Prostate gland (tissue), 2 donors: ENCODE data around the gene PLCB4.

Experiments used
- POLR2A ChIP-seq: fragments of 450-650 bp; IDR thresholded peaks from one replicate; pipeline ENCODE4 v1.6.1; 2016; ENCODE audit warnings: antibody characterized with exemption, mild to moderate bottlenecking
- POLR2AphosphoS5 ChIP-seq: sonication (generic); formaldehyde crosslinking; IDR thresholded peaks from one replicate; pipeline ENCODE4 v1.6.1; 2017; ENCODE audit warnings: antibody characterized with exemption
- TF ChIP-seq, protein P1 (sequence below), 4 experiments: fragments of 200-600 bp in 2 of 4; fragments of 450-650 bp in 2 of 4; sonication (generic) in 2 of 4; IDR thresholded peaks; 1 replicate in 3 of 4; 2 replicates in 1 of 4; pipeline ENCODE4 v1.5.1; 2016 to 2019; ENCODE audit warnings: antibody characterized with exemption in 4 of 4, mild to moderate bottlenecking in 2 of 4, moderate library complexity in 2 of 4

DNA sequence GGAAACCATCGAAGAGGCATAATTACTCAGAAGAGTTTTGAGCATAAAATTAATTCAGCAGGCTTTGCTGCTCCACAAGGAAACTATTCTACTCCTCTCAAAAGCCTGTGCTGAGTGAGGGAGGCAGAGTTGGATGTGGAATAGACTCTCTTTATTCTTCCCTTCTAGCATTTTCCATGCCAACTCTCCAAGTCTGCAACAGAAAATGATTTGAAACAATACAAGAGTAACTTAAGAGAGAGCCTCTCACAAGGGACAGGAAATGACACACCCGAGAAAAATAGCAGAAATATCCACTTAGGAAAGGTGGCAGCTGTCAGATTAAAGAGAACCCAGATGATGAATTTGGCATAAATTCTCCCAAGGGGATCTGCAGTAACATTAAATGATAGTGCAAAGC lies 419.2 kb downstream of the PLCB4 start:
- TF ChIP-seq, protein P1, sequence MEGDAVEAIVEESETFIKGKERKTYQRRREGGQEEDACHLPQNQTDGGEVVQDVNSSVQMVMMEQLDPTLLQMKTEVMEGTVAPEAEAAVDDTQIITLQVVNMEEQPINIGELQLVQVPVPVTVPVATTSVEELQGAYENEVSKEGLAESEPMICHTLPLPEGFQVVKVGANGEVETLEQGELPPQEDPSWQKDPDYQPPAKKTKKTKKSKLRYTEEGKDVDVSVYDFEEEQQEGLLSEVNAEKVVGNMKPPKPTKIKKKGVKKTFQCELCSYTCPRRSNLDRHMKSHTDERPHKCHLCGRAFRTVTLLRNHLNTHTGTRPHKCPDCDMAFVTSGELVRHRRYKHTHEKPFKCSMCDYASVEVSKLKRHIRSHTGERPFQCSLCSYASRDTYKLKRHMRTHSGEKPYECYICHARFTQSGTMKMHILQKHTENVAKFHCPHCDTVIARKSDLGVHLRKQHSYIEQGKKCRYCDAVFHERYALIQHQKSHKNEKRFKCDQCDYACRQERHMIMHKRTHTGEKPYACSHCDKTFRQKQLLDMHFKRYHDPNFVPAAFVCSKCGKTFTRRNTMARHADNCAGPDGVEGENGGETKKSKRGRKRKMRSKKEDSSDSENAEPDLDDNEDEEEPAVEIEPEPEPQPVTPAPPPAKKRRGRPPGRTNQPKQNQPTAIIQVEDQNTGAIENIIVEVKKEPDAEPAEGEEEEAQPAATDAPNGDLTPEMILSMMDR (IDR thresholded peaks at IDR 0.05), result no peak
- TF ChIP-seq POLR2A (no peak), POLR2AphosphoS5 (no peak)
